H1 (cell line): Measurements from ENCODE around the gene PITX1. TPM values are rescaled to one million over a fixed set of nuclear protein-coding genes. Genes with fewer than 3 reads are reported as not detected.

Source experiments
- CTCF ChIA-PET: fragments of 300-600 bp; sonication (Branson Sonifier 250); formaldehyde crosslinking; loops from one replicate; lab custom pipeline; 2021; ENCODE audit not compliant: partially characterized antibody; lab: Charles Lee
- POLR2A ChIA-PET: fragments of 300-600 bp; sonication (Branson Sonifier 250); formaldehyde crosslinking; loops from one replicate; lab custom pipeline; 2021; ENCODE audit warnings: inconsistent platforms; ENCODE audit not compliant: partially characterized antibody; lab: Charles Lee
- DNase-seq, 2 experiments: peaks; one replicate each; pipeline versions ENCODE4 v3.0.0 to v3.0.0-alpha.2; 2010 to 2022; ENCODE audit warnings: low spot score in 2 of 2, low read depth in 1 of 2, mixed read lengths in 1 of 2
- FAIRE-seq: peaks from 2 replicates; lab custom pipeline; 2011; peaks lifted over from hg19 to GRCh38; lab: Jason Lieb, UNC
- H2AFZ ChIP-seq: 2 replicates; pipeline ENCODE4 v1.8.1; 2012; ENCODE audit warnings: low read length, inconsistent platforms
- H2AK5ac ChIP-seq: 2 replicates; pipeline ENCODE4 v1.6.1; 2013; ENCODE audit warnings: low read depth, low read length
- H2BK120ac ChIP-seq: replicated peaks from 2 replicates; pipeline ENCODE3; 2013; ENCODE audit warnings: low read depth, low read length, inconsistent platforms
- H2BK12ac ChIP-seq: 2 replicates; pipeline ENCODE4 v1.6.1; 2013; ENCODE audit warnings: low read depth, low read length
- H2BK15ac ChIP-seq: 2 replicates; pipeline ENCODE4 v1.6.1; 2013; ENCODE audit warnings: low read length
- H2BK20ac ChIP-seq: 2 replicates; pipeline ENCODE4 v1.6.1; 2013; ENCODE audit warnings: low read length
- H2BK5ac ChIP-seq: 2 replicates; pipeline ENCODE4 v1.6.1; 2013; ENCODE audit warnings: low read depth, low read length
- H3K14ac ChIP-seq: 2 replicates; pipeline ENCODE4 v1.6.1; 2013; ENCODE audit warnings: inconsistent platforms; ENCODE audit not compliant: insufficient read length
- H3K18ac ChIP-seq: 2 replicates; pipeline ENCODE4 v1.6.1; 2013; ENCODE audit warnings: low read length; ENCODE audit errors: extremely low read depth
- H3K23ac ChIP-seq: 2 replicates; pipeline ENCODE4 v1.6.1; 2013; ENCODE audit warnings: inconsistent platforms; ENCODE audit not compliant: insufficient read length
- H3K23me2 ChIP-seq: 2 replicates; pipeline ENCODE4 v1.6.1; 2013; ENCODE audit warnings: low read depth, low read length
- H3K27ac ChIP-seq: 2 replicates; pipeline ENCODE4 v1.6.1; 2011; ENCODE audit warnings: low read depth, low read length, inconsistent platforms
- H3K27me3 ChIP-seq, 4 experiments: replicated peaks in 1 of 4; 1 replicate in 1 of 4; 2 replicates in 3 of 4; pipeline versions ENCODE4 v1.6.1 to v1.8.1; 2011 to 2013; ENCODE audit warnings: low read length in 3 of 4, mild to moderate bottlenecking in 3 of 4, inconsistent platforms in 2 of 4, mixed read lengths in 2 of 4, moderate library complexity in 1 of 4; ENCODE audit not compliant: control insufficient read depth in 3 of 4, insufficient read depth in 3 of 4; ENCODE audit errors: extremely low read depth in 1 of 4
- H3K36me3 ChIP-seq, 4 experiments: 2 replicates each; pipeline versions ENCODE4 v1.6.1 to v1.8.1; 2011 to 2013; ENCODE audit warnings: mild to moderate bottlenecking in 4 of 4, low read length in 3 of 4, moderate library complexity in 2 of 4, control low read depth in 1 of 4, inconsistent platforms in 1 of 4; ENCODE audit not compliant: insufficient read depth in 4 of 4, control insufficient read depth in 2 of 4
- H3K4ac ChIP-seq: replicated peaks from 2 replicates; pipeline ENCODE3; 2013; ENCODE audit warnings: low read length, low read depth, mixed read lengths, inconsistent platforms; ENCODE audit not compliant: insufficient read length
- H3K4me1 ChIP-seq, 4 experiments: replicated peaks in 1 of 4; 1 replicate in 1 of 4; 2 replicates in 3 of 4; pipeline versions ENCODE4 v1.6.1 to v1.8.1; 2011 to 2013; ENCODE audit warnings: low read length in 3 of 4, inconsistent platforms in 2 of 4, mixed read lengths in 1 of 4; ENCODE audit not compliant: insufficient read depth in 4 of 4, control insufficient read depth in 3 of 4
- H3K4me2 ChIP-seq, 2 experiments: 2 replicates each; pipeline versions ENCODE4 v1.6.1 to v1.8.1; 2011 to 2013; ENCODE audit warnings: low read depth in 2 of 2, low read length in 2 of 2, control low read depth in 1 of 2, inconsistent platforms in 1 of 2, mild to moderate bottlenecking in 1 of 2; ENCODE audit not compliant: insufficient read depth in 1 of 2
- H3K4me3 ChIP-seq, 4 experiments: fragments of 200-600, 300-600 bp in 1 of 4; sonication (generic), shearing (Covaris generic), sonication (Bioruptor Twin) in 1 of 4; 2 replicates each; pipeline versions ENCODE4 v1.5.1 to v1.8.1; 2011 to 2016; ENCODE audit warnings: low read length in 4 of 4, low read depth in 3 of 4, control low read depth in 2 of 4, inconsistent platforms in 2 of 4, mild to moderate bottlenecking in 2 of 4, mixed read lengths in 1 of 4, moderate library complexity in 1 of 4; ENCODE audit not compliant: insufficient read depth in 2 of 4; ENCODE audit errors: extremely low read depth in 1 of 4
- H3K56ac ChIP-seq: replicated peaks from 2 replicates; pipeline ENCODE3; 2013; ENCODE audit warnings: low read depth, mild to moderate bottlenecking, mixed read lengths, low read length, inconsistent platforms; ENCODE audit not compliant: insufficient read length
- H3K79me1 ChIP-seq: 2 replicates; pipeline ENCODE4 v1.6.1; 2013; ENCODE audit warnings: low read depth, low read length, control low read depth
- H3K79me2 ChIP-seq, 2 experiments: 2 replicates each; pipeline versions ENCODE4 v1.6.1 to v1.8.1; 2012 to 2013; ENCODE audit warnings: low read length in 2 of 2, mild to moderate bottlenecking in 2 of 2, inconsistent platforms in 1 of 2; ENCODE audit not compliant: insufficient read depth in 2 of 2, control insufficient read depth in 1 of 2
- H3K9ac ChIP-seq, 4 experiments: replicated peaks in 1 of 4; 1 replicate in 1 of 4; 2 replicates in 3 of 4; pipeline versions ENCODE4 v1.6.1 to v1.8.1; 2011 to 2013; ENCODE audit warnings: low read depth in 3 of 4, low read length in 3 of 4, control low read depth in 2 of 4, mild to moderate bottlenecking in 2 of 4, moderate library complexity in 2 of 4, inconsistent platforms in 1 of 4; ENCODE audit errors: extremely low read depth in 1 of 4
- H3K9me3 ChIP-seq, 2 experiments: 2 replicates each; pipeline versions ENCODE4 v1.6.1 to v1.8.1; 2012 to 2013; ENCODE audit warnings: mild to moderate bottlenecking in 2 of 2, moderate library complexity in 2 of 2, control low read depth in 1 of 2, inconsistent platforms in 1 of 2, low read depth in 1 of 2, low read length in 1 of 2, mixed read lengths in 1 of 2; ENCODE audit not compliant: insufficient read depth in 2 of 2
- H4K20me1 ChIP-seq, 2 experiments: replicated peaks in 1 of 2; 2 replicates each; pipeline versions ENCODE3 to v1.8.1; 2011 to 2013; ENCODE audit warnings: inconsistent platforms in 2 of 2, low read length in 2 of 2, mild to moderate bottlenecking in 1 of 2; ENCODE audit not compliant: insufficient read depth in 2 of 2, control insufficient read depth in 1 of 2
- H4K5ac ChIP-seq: 2 replicates; pipeline ENCODE4 v1.6.1; 2013; ENCODE audit warnings: low read length, low read depth, mixed read lengths, inconsistent platforms; ENCODE audit not compliant: insufficient read length
- H4K8ac ChIP-seq: 2 replicates; pipeline ENCODE4 v1.8.0; 2013; ENCODE audit warnings: mild to moderate bottlenecking, moderate library complexity, low read length, inconsistent platforms; ENCODE audit not compliant: insufficient read depth; ENCODE audit errors: extremely low read depth
- H4K91ac ChIP-seq: replicated peaks from 2 replicates; pipeline ENCODE3; 2013; ENCODE audit warnings: low read length, mixed read lengths, inconsistent platforms; ENCODE audit not compliant: insufficient read length
- BACH1 ChIP-seq: IDR thresholded peaks from 2 replicates; pipeline ENCODE4 v1.6.1; 2012; ENCODE audit warnings: low read length, improper control_type of control experiment
- POU5F1 ChIP-seq: IDR thresholded peaks from 2 replicates; pipeline ENCODE4 v1.6.1; 2011; ENCODE audit warnings: low read depth, mild to moderate bottlenecking, low read length, moderate library complexity
- RXRA ChIP-seq: IDR thresholded peaks from 2 replicates; pipeline ENCODE4 v1.6.1; 2011; ENCODE audit warnings: low read depth, mild to moderate bottlenecking, low read length, moderate library complexity; ENCODE audit not compliant: insufficient read depth
- TAF7 ChIP-seq: optimal IDR thresholded peaks from 2 replicates; pipeline ENCODE3; 2011; ENCODE audit warnings: low read depth, mild to moderate bottlenecking, inconsistent platforms, low read length, moderate library complexity, borderline replicate concordance
- TEAD4 ChIP-seq: IDR thresholded peaks from 2 replicates; pipeline ENCODE4 v1.6.1; 2012; ENCODE audit warnings: low read depth, low read length, inconsistent platforms, mixed read lengths
- WGBS, 2 experiments: shearing (Covaris generic) in 1 of 2; methylation state at CpG; one replicate each; pipeline versions ENCODE4 v1.1.6 to v1.1.7; 2013 to 2015; ENCODE audit warnings: low lambda C conversion rate in 2 of 2, mixed read lengths in 2 of 2, inconsistent platforms in 1 of 2, low coverage in 1 of 2, missing lambda C conversion rate in 1 of 2; ENCODE audit not compliant: insufficient replicate concordance in 2 of 2, insufficient coverage in 1 of 2, insufficient read length in 1 of 2; ENCODE audit errors: extremely low coverage in 1 of 2, missing lambda C conversion rate in 1 of 2; 5-methylcytosine and 5-hydroxymethylcytosine counted together
- polyA plus RNA-seq, 7 experiments: library from polyadenylated mRNA; depleted of rRNA in 3 of 7; stranded (reverse) in 5 of 7; unstranded in 2 of 7; fragments of >200 nt in 5 of 7; fragments of 200-250 nt in 2 of 7; gene quantifications; 1 replicate in 5 of 7; 2 replicates in 1 of 7; 4 replicates in 1 of 7; pipeline versions ENCODE4 v1.2.1 to v1.2.3, GENCODE V29; 2011 to 2013; ENCODE audit warnings: missing spikeins in 2 of 7, mixed read lengths in 2 of 7
- total RNA-seq: library from RNA; stranded (reverse); fragmentation: NEBNext Ultra II Directional; extraction: Animal tissue kit (Norgen Biotek cat#: 25700); gene quantifications from 2 replicates; pipeline ENCODE4 v1.2.1, GENCODE V29; 2021

PITX1 gene
- total and polyA plus RNA-seq, 2 of the 8 experiments (the other 6 are each of a cell fraction or from before 2014, with no cell fraction given): 0.03 TPM; not detected in 1

DNA sequence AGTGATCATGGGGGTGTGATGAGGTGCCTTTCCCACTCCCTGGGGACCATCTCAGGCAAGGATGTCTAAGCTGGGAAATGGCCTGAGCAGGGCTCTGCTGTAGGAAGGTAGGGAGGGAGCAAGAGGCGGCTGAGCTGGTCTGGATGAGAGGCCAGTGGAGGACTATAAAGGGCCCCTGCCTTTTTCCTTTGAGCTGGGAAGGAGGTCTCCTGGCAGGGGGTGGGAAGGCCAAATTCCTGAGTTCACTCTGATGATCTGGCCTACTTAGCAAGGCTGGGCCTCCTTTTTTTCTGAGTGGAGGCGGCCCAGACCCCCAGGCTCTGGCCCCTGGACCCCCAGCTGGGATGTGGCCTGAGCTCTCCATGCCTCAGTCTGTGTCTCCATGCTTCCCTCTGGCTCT lies 14.3 kb upstream of the PITX1 start:
- Histone ChIP-seq H3K23ac (no peak overlapping the region), H2BK5ac (no peak overlapping the region), H3K36me3 (no peaks in the 10 kb centered on the region), H2BK15ac (no peak overlapping the region), H2AFZ (no peak overlapping the region), H3K27ac (no peak overlapping the region), H4K91ac (no peak overlapping the region), H3K4me1 (peaks cover 0 to 3% (median 2%) of the 10 kb centered on the region in 4 experiments; a peak in 3 of 7 replicates), H3K9me3 (no peaks in the 10 kb centered on the region), H3K23me2 (peaks cover 7% of the 10 kb centered on the region; the same call in 1 of the 2 replicates), H2BK12ac (no peak overlapping the region), H4K8ac (no peak overlapping the region; the same call in 1 of the 2 replicates), H2BK20ac (no peak overlapping the region), H3K56ac (no peak overlapping the region), H3K4me3 (no peak overlapping the region), H3K14ac (no peak overlapping the region), H3K27me3 (peaks cover 48 to 95% (median 86%) of the 10 kb centered on the region in 4 experiments), H3K79me2 (no peaks in the 10 kb centered on the region), H2AK5ac (peak overlapping the region; percentile 78; the same call in 1 of the 2 replicates), H3K4ac (no peak overlapping the region), H4K5ac (no peak overlapping the region), H3K79me1 (no peaks in the 10 kb centered on the region), H3K9ac (no peak overlapping the region), H2BK120ac (no peak overlapping the region), H4K20me1 (peaks cover 0 to 5% of the 10 kb centered on the region in 2 experiments), H3K4me2 (no peak overlapping the region), H3K18ac (no peak overlapping the region)
- ChIA-PET POLR2A (interaction anchor here (0.6 to 1.3 kb wide), 3 partner anchors 9 to 484 kb away, joined by 3 read pairs; no protein-coding TSS in a partner anchor), CTCF (interaction anchor here (0.7 to 1.5 kb wide), 6 partner anchors 13 to 133 kb away, joined by 3 to 5 read pairs (median 3); no protein-coding TSS in a partner anchor)
- FAIRE-seq (no peak), DNase-seq (no peak)
- WGBS, 2 experiments: 70% methylated on average over 1 of the region's 2 CpGs; no CpG with 5 or more reads in 1 of the 2 experiments
- TF ChIP-seq BACH1 (no peak), POU5F1 (no peak), TEAD4 (0 out of 2 replicates have a peak, but pooled peaks have one; percentile 24), TAF7 (no peak), RXRA (no peak)
